Stimulated activated CD4-positive, alpha-beta T cell treated with anti-CD3 and anti-CD28 coated beads, Interleukin-1b, Interleukin-23, amount 100 ng/mL, for 4 hours (primary cell): ENCODE results near the gene KLHL18.
"Not testable (repeated sequence)": the region's sequence is repeated elsewhere in the genome, so short reads cannot be mapped to it uniquely, and the experiment has no call there.

Experiments
- DNase-seq, 2 donors: peaks; one replicate each; pipeline ENCODE4 v3.0.0-alpha.2; 2020; ENCODE audit warnings: low read depth in 2 of 2

Gene KLHL18

DNA sequence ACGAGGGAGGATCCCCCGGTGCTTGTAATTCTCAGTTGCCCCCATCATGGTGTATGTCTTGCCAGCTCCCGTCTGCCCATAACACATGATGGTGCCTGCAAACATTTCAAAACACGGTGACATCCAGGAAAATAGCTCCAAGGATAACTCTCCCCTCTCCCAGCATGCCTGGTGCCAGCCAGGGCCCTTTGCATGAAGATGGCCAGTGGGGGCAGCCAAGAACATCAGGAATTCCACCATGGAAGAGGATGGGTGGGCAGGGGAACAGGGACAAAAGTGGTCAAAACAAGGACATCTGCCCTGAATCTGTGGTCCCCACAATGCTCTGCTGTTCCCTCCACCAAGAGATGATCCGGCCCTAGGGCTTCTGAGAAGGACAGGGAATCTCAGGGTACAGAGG, 9.2 kb upstream of the KLHL18 start:
- DNase-seq, result no peak

DNA sequence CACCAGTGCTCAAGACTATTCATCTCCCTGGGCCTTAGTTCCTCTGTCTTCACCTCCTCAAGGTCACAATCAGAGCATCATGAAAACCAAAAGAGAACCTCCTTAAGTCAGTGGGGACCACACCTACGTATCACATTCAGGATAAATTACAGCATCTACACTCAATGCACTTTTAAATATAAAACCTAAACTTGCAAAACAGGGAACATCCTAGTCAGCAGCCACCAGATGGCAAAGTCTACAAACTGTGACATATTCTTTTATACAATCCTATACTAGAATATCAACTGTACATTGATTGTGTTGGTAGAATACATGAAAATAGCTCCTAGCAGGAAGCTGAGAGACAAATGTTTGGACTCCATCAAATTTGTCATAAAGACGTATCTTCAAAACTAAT, 8.1 kb upstream of the KLHL18 start:
- no peak for DNase-seq

DNA sequence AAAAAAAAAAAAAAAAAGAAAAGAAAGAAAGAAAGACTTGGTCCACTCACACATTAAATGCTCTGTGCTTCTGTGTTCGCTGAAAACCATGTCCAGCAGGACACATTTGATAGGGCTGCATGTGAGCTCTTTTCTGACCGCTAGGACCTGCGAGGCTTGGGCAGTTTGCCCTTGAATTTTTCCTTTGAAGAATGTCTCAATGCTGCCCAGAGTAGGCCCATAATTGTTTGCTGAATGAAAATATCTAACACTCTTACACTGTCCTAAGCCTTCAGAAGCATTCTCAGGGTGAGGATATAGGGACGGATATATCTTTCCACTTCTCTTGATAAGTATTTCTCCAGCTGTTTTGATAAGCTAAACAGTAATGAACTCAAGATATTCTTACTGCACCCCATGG, 6.2 kb upstream of the KLHL18 start:
- DNase-seq, result no peak

DNA sequence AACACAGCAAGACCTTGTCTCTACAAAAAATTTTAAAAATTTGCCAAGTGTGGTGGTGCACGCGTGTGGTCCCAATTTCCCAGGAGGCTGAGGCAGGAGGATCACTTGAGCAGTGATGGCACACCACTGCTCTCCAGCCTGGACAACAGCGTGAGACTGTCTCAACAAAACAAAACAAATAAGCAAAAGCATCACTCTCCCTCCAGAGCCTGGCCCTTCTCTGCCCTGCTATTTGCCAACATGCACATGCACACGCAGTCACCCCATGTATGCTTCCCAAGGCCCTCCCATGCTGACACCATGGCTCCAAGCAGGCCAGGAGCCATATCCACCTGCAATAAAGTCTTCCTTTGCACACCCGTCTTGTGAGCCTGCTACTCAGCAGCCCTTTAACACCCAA, 2.2 kb upstream of the KLHL18 start:
- DNase-seq, result no peak

DNA sequence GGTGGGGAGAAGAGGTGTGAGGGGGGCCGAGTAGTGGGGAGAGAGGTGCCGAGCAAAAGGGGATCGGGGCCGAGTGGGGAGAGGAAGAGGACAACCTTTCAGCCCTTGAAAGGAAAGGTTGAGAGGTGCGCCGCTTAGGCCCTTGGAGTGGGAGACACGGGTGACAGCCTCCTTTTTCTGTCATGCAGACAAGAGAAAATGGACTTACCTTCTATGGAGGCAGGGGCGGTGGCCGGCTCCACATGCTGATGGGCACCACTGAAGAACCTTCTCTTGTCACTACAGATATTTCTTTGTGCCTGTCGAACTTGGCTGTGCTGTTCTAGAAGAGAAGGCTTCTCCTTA, 421 bp downstream of the KLHL18 start:
- DNase-seq, result peak in 1 of 2 donors; percentile 10

DNA sequence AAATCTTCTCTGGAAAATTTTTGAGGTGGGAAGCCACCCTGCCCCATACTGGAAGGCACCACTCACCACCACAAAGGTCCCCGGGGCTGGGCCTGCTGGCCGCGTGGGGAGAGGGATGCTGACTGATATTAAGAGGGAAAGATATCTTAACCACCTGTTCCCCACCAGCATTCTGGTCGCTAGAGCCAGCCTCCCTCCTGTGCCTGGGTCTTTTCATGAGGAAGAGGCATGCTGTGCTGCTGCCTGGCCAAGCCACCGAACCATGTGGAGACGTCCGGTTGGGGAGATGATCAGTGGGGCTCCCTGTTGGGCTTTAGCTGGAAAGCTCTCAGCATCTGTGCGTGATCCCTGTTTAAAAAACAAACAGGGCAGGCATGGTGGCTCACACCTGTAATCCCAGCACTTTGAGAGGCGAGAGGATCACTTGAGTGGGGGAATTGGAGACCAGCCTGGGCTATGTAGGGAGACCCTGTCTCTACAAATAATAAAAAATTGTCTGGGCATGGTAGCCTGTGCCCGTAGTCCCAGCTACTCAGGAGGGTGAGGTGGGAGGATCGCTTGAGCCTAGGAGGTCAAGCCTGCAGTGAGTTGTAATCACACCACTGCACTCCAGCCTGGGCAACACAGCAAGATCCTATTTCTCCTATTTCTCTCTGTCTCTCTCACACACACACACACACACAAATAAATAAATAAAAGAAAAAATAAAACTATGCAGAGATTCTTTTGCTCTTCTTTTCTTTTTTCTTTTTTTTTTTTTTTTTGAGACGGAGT, 1.0 kb downstream of the KLHL18 start:
- peak in 1 of 2 donors; percentile 15 for DNase-seq

DNA sequence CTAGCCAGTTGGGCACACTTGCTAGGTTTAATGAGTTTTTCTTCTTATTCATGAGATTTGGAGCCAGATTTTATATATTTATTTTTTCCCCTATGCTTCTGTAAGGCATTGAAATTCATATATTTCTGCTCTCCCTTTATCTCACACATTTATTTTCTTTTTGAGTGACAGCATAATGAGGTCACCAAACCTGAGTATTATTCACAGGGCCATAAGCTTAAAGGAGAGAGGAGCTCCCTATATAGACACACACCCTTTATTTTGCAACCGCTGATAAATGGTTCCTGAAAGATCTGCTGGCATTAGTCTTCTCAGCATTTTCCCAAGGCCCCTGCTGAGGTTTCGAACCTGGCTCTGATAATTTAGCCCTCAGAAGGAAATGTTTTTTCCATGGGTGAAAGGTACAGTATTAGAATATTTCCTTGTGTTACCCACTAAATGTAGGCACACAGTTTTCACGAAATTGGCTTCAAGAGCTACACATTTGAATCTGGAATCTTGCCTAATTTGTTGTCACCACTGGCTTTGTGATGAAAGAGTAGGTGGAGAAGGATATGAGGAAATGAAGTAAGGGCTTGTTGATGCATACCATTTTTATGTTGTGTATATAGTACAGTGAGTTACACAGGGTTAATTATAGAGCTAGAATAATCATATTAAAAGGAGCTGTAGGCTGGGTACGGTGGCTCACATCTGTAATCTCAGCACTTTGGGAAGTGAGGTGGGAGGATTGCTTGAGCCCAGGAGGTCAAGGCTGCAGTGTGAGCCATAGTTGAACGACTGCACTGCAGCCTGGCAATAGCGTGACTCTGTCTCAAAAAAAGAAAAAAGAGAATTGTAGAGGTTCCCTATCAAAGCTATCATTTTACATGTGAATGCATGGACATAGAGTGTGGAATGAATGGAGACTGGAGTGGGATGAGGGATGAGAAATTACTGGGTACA, 6.5 kb downstream of the KLHL18 start:
- DNase-seq, result no peak

DNA sequence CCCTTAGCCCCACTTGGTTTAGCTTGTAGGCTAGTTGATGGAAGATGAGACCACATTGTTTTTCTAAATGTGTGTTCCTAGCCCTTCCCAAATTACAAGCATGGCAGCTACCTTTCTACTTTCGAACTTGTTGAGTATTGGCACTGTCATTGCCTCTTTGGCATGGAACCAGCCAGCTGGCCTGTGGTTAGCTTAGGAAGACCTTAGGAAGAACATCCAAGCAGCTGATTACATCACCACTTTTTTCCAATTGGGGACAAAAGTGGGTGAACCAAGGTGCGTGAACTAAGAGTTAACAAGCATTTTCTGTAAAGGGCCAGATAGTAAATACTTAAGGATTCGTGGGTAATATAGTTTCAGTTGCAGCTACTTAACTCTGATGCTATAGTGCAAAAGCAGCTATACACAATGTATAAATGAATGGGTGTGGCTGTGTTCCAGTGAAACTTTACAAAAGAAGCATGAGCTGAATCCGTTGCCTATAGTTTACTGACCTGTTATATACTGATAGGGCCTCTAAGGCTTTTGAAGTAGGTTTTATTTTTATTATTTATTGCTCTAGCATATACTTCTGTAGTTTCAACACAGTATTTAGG, 8.5 kb downstream of the KLHL18 start:
- no peak for DNase-seq

DNA sequence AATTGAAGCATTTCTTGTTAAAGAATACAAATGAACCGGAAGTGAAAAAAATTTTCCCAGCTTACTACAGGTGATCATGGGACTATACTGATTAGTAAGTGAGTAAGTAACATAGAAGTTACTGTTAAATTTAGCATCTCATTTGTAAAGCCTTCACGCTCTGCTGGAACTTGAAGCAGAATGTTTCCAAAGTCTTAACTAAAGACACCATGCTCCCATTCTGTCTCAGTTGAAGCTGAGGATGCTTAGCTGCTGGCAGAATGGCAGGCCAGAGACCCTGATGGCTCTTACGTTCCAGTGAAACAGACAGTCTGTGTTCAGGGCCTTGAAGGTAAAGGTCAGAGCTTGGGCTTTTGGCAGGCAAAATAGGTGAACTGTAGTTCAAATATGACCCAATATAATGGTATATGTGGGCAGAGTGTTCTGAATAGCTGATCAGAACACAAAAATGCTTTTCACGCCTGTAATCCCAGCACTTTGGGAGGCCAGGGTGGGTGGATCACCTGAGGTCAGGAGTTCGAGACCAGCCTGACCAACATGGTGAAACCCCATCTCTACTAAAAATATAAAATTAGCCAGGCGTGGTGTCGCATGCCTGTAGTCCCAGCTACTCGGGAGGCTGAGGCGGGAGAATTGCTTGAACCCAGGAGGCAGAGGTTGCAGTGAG, 9.1 kb downstream of the KLHL18 start:
- DNase-seq, result not testable (repeated sequence)

DNA sequence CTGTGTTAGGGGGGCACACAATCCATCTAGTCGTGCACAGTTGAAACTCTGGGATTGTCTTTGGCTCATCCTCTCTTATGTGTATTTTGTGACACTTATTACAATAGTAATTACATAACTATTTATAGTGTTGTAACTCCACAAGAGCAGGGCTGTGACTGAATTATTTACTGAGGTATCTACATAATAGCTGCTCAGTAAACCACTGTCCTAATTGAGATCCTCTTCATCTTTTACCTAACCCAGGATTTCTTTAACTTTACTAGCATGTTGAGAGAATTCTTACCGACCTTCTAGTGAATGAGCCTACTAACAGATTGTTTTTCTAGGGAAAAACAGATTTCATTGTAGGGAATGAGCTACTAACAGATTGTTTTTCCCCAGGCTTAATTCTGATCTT, 11.1 kb downstream of the KLHL18 start:
- no peak for DNase-seq

DNA sequence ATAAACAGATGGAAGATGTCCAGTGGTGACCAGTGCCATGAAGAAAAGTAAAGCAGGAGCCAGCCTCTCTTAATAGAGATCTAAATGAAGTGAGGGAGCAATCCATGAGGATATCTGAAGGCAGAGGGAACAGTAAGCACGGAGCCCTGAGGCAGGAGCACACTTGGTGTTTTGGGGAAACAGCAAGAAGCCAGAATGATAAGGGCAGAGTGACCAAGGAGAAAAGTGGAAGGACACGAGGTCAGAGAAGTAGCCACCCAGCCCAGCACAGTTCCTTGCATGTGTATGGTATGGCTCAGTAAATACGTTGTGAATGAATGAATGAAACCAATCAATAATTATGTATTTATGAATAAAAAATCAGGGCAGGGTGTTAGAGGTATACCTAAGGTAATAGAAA, 11.6 kb downstream of the KLHL18 start:
- DNase-seq, result no peak

DNA sequence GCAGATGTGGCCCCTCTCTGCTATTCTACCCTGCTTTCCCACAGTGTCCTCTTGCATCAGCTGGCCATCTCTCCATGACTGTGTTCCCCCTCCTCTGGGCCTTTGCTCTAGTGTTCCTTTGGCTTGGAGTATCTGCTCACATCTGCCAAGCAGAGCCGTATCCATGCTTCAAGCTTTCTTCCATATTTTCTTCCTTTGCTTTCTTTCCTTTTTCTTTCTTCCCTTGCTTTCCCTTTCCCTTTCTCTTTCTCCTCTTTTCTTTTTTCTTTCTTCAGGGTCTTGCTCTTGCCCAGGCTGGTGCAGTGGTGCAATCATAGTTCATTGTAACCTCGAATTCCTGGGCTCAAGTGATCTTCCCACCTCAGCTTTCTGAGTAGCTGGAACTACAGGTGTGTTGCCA, 12.6 kb downstream of the KLHL18 start:
- DNase-seq, result no peak

DNA sequence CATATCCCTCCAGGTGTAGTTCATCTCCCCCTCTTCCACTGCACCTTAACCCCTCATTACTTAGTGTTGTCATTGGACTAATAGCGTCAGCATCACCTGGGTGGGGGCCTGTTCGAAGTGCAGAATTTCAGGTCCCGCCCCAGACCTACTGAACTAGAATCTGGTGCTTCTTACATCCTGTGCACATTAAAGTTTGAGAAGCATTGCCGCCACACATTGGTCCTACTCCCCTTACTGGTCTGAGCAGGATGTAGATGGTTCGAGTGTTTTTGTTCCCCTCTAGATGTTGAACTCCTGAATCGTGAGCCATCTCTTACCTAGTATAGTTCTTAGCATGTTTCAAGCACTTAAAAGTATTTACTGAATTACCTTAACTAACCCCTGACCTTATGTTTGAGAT, 13.2 kb downstream of the KLHL18 start:
- DNase-seq, result no peak

DNA sequence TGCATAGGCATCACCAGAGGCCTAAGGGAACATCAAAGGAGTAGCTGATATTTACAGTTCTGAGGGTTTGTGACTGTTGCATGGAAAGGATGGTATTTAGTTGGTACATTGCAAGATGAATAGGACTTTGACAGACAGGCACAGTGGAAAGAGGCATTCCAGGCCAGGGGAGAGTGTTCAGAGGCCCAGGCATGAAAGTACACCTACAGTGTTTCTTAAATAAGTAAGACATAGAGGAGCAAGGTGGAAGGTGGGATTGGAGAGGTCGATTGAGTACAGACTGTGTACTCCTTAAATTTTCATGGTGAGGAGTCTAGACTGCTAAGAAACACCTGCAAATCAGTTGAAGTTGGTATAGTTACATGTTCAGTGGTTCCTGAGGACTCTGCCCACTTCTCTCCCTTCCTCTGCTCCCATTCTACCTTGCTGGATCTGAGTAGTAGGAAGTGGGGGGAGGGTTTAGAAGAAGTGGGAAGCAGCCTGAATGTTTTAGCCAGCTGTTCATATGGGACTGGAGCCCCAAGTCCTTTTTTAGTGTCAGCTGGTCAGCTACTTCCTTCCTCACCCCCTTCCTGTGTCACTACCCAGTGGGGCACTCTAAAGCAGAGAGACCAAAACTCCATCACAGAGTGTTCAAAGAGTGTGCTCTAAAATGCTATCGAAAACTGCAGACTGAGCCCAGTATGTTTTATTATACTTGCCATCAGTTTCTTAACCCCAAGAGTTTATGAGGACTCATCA, 14.0 kb downstream of the KLHL18 start:
- no peak for DNase-seq

DNA sequence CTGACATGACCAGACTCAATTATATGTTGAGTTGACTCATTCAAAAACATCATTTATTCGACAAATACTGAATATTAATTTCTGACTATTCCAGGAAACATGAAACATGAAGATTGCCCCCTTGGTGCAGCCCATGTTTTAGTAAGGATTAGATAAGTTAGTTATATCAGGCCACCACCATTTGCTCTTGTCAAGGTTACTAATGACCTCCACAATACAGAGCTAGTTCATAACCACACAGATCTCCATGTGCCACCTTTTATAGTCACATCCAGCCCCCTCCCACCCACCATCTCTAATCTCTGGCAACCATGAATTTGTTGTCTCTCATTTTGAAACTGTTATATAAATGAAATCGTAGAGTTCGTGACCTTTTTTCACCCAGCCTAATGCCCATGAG, 15.7 kb downstream of the KLHL18 start:
- DNase-seq, result no peak

DNA sequence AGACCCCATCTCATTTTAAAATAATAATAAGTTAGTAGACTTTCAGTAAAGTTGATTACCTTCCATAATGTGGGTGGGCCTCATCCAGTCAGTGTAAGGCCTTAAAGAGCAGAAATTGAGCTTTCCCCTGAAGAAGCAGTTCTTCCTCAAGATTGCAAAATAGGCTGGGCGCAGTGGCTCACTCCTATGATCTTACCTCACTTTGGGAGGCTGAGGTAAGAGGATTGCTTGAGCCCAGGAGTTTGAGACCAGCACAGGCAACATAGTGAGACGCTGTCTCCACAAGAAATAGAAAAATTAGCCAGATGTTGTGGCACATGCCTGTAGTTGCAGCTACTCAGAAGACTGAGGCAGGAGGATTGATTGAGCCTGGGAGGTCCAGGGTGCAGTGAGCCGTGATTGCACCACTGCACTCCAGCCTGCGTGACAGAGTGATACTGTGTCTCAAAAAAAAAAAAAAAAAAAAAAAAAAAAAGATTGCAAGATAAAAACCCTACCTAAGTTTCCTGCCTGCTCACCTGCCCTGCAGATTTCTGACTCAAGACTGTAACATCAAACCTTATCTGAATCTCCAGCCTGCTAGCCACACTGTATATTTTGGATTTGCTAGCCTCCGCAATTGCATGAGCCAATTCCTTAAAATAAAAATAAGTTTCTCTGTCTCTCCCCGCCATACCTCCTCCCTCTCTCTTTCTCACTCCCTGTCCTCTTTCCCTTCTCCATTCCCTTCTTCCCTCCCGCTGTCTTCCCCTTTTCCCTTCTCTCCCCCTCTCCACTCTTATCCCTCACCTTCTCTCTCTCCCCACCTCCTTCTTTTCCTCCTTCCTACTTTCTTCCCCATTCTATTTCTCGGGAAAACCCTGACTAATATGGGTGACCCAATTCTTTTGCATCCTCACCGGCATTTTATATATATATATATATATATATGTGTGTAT, 16.9 kb downstream of the KLHL18 start:
- no peak for DNase-seq

DNA sequence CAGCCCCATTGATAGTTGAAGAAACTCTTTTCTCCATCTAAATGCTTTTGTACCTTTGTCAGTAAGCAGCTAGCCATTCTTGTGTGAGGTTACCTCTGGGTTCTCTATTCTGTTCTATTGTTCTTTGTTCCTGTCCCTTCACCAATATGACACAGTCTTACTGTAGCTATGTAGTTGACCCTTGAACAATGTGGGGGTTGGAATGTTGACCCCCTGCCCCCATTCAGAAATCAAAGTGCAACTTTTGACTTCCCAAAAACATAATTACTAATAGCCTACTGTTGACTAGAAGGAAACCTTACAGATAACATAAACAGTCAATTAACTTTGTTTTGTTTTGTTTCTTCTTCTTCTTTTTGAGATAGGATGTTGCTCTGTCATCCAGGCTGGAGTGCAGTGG, 18.7 kb downstream of the KLHL18 start:
- no peak for DNase-seq

DNA sequence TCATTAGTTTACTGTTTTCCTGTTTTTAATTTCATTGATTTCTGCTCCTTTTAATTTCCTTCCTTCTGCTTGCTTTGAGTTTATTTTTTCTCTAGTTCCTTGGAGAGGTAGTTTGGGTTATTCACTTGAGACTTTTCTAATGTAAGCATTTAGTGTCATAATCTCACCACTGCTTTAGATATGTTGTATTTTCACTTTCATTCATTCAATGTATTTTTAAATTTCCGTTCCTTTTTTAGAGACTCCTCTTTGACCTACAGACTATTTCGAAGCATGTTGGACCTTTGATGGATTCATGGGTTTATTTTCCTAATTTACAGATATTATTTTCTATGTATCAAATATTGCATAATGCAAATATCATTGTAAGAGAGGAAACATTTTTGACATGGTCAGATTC, 23.3 kb downstream of the KLHL18 start:
- DNase-seq, result no peak

DNA sequence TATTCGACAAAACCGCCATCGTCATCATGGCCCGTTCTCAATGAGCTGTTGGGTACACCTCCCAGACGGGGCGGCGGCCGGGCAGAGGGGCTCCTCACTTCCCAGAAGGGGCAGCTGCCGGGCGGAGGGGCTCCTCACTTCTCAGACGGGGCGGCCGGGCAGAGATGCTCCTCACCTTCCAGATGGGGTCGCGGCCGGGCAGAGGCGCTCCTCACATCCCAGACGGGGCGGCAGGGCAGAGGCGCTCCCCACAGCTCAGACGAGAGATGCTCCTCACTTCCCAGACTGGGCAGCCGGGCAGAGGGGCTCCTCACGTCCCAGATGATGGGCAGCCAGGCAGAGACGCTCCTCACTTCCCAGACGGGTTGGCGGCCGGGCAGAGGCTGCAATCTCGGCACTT, 26.5 kb downstream of the KLHL18 start:
- DNase-seq, result not testable (repeated sequence)

DNA sequence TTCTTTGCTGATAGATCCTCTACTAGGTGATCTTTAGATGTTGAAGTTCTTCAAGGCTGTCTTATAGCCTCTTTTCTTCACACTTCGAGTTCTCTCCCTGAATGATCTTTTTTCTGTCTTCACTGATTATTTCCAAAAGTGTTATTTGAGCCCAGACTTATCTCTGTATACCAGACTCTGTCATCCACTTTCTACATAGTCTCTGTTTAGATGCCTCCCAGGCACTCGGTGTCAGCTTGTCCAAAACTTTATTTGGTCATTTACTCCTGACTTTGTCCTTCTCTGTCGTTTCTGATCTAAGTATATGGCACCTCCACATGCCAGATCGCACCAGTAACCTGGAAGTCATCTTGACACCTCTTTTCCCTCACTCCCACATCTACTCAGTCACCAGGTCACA, 27.6 kb downstream of the KLHL18 start:
- DNase-seq, result no peak
